HG03575 (cell line): ENCODE data around the gene RIMBP3B.
"Not testable (repeated sequence)": the region's sequence is repeated elsewhere in the genome, so short reads cannot be mapped to it uniquely, and the experiment has no call there.

Experiments used
- ATAC-seq: cut with Tn5 transposase; IDR thresholded peaks from one replicate; pipeline ENCODE4 v1.9.1; 2021; ENCODE audit not compliant: unreplicated experiment, insufficient number of reproducible peaks, low FRiP score; ENCODE audit errors: extremely low read depth

The RIMBP3B gene

DNA sequence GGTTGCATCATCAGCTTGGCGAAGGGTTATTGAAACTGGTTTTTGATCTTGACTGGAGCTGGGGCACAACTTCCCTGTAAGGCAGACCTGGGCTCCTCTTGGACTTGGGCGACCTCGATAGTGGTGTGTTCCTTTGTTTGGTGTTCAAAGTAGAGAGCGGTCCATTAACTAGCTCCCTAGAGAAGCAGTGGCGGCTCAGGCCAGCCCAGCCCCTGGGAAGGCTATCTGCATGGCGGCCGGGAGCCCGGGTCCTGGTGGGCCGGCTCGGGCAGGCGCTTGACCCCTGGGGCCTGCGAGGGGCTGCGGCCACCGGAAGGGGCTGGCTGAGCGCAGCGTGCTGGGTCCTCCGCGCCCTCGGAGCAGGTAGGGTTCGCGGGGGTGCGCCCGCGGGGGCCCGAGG is 32.8 kb downstream of the RIMBP3B start:
- not testable (repeated sequence) for ATAC-seq

DNA sequence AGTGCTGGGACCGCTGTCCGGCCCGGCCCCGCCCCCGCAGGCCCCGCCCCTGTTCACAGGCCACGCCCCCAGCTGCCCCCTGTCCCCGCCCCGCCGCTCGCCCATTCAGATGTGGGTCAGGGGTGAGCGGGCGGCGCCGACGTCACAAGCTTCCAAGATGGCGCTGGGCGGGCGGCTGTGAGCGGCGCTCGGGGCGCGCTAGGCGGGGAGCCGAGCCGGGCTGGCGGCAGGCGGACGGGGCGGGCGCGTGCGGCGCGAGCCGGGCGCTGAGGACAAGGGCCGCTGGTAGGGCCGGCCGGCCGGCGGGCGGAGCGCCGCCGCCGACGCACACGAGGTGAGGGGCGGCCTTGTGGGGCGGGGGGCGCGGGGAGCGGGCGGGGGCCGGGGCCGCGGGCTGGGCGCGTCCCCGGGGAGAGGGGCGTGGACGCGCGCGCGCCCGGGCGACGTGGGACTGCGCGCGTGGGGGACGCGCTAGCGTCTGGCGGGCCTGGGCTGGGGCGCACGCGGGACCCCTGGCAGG is 33.7 kb downstream of the RIMBP3B start, which contains the start of gene HIC2:
Gene HIC2 (plus strand): TSS at position 145 of the 520 bp plus-strand sequence. CDS start 25,461 bp downstream, outside the sequence.
- not testable (repeated sequence) for ATAC-seq

DNA sequence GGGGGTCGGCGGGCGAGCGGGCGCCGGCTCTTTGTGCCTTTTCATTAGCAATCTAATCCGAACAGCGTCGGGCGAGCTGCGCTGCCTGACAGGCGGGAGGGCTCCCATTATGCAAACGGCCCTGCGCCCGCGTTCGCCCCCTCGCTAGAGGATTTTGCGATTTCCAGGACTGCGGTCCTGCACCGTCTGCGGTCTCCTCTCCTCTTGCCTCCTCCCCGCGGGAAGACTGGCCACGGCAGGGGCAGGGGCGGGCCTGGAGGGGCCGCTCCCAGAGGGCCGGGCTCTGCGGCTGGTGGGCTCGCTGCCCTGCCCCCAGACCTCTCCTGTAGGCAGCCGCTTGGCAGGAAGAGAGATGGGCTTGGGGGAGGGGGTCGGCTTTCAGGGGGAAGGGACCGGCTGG is 34.3 kb downstream of the RIMBP3B start:
- not testable (repeated sequence) for ATAC-seq

DNA sequence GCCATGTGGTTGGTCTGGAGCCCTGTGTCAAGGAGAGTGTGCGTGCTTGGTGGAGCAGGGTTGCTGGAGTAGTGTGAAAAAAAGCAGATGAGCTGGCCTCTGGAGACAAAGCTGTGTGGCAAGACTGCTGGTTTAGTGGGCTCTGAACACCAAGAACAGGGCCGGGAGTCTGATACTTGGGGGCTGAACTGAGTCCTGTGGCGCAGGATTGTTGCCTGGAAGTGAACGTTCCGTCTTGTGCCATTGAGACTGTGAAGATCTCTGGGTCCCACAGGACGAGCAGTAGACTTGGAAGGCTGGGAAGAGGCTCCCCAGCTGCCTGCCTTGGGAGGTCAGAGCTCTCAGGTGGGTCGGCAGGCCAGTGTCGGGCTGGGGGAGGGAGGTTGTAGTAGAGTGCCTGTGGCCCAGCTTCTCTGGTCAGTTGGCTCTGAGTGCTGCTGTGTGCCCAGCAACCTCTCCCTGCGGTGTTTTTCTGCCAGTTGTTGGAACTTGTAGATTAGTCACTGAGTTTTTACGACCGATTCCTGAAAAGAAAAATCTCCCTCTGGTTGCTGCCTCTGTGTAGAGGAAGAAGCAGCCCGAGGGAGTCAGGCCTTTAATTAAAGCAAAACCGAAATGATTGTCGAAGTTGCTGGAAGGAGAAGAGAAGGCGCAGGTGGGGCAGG is 35.6 kb downstream of the RIMBP3B start:
- ATAC-seq: not testable (repeated sequence)

DNA sequence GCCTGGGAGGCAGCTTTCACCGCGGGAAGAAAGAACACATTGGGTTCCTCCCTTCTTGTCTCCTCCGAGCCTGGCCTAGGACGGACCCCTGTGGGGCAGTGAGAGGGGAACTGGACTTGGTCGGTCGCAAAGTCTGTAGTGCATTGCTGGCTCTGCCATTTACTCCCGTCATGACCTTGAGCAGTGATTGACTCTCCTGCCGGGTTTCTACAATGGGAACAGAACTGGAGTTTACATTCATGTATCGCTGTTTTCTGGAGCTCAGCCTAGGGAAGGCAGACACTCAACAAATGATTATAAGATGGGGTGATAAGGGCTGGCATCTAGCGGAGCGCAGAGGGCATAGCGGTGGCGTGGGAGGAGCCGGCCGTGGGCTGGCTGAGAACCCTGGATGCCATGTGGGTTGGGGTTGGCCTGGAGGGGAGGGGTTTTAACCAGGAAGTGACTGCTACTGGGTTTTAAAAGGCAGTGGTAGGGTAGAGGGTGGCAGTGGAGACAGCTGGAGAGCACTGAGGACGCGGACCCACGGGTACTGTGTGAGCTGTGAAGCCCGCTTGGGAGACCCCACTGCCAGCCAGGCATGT is 36.7 kb downstream of the RIMBP3B start:
- not testable (repeated sequence) for ATAC-seq

DNA sequence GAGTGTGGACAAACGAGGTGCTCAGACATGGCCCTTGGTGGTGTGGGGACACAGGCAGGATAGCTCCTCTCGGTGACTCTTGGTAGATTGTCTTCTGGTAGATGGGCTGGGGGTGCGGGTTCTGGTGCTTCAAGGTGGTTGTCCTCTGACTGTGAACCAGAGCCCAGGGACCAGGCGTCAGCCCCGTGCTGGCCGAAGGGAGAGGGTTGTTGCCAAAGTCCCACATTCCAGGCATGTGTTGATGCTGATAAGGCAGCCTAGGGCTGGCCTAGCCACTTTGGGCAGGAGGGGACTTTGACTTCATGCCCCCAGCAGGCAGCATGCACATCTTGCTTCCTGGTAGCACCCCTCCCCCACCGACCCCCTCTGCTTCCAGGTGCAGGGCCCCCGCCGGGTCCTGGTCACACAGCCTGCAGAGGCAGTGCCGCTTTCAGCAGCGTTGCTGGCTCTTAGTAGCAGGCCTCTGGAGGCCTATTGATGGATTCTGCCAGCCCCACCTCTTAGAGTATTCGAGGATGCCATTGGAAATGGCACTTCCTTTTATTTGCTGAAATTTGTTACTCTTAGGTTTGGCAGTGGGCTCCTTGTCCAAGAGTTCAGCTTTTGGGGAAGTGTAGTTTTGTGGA is 40.6 kb downstream of the RIMBP3B start:
- not testable (repeated sequence) for ATAC-seq

DNA sequence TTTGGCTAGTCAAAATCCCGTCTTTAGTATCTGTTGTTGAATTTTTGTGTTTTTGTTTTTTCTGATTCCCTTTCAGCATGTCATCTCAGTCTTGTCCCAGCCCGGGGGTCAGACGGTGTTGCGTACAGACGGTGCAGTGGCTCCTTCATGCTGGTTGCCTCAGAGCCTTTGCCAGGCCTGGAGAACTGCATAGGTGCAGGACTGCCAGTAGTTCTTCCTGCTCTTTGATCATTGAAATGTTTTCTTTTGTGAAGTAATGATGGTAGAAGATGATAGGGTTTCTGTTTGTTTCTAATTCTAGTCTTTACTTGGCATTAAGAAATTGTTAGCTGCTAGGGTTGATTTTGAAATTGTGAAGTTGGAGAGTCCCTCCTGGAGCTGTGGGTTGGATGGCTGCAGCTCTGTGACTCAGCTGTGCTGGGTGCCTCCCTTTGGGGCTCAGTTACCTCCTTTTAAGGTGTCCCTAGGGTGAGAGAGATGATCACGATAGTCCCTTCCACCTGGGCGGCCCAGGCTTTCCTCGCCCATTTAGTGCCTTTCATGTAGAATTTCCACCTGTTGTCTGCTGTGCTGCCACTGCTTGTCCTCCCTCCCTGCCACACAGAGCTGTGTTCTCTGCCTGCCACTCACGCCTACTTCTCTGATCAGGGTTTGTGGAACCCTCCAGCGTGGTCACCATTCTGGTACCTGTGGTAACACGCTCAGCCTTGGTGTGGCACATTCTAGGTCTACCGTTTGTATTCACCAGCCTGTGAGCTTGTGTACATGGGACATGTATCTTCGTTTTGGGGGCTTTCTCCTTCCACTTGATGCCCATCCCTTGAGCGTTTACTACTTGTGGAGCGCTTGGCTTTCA is 51.1 kb downstream of the RIMBP3B start:
- not testable (repeated sequence) for ATAC-seq

DNA sequence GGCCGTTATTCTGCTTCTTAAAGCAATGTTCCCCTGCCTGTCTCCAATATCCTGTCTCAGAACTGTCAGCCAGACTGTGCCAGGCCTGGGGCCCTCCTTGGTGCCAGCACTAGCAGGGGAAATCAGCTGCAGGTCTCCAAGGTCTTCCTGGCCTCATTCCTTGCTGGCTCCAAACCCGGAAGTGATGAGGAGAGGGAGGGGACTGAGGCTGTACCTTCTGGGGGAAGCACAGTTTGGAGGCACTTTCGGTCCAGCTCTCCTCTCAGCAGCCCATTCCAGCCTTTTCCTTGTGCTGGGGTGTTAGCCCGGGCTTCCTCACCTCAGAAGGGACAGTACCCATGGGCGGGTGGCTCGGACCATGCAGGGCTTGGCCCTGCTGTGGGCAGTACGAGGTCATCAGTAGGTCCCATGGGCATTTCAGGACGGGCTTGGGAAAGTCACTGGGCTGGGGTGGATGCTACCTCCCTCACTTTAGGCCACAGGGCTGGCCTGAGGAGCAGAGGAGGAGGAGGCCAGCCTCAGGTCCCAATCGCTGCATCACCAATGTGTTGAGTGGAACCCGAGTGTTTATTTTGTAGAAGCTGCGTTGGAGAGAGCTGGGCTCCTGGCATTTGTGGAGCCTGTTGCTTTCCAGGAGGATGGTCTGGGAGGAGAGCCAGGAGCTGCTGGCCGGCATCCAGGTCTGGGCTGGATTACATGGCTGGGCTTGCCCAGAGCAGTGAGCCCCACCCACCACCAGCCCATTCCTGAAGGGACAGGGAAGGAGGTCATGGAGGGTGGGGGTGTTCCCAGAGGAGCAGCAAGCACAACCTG is 52.7 kb downstream of the RIMBP3B start:
- not testable (repeated sequence) for ATAC-seq

DNA sequence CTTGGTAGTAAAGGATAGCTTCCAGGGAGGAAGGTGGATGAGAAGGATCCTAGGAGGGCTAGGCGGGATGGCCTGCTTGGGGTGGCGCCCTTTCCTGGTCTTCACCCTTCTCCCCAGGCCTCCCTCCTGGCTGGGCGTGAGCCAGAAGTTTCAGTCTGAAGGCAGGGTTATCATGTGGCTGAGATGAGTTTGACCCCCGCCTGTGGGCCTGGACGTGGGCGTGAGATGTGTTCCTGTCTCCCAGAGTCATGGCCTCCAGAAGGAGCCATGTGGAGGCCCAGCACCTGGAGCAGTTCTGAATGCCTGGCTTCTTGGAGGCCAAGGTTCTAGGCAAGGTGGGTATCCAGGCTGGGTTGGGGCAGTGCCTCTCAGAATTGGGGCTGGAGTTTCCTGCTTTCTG is 54.5 kb downstream of the RIMBP3B start:
- not testable (repeated sequence) for ATAC-seq
